GM19468 (cell line): Measurements from ENCODE around the gene GRIK5.
A peak's percentile ranks its signal among the peaks of the same experiment; 100 is the strongest.
"Not testable (repeated sequence)": the region's sequence is repeated elsewhere in the genome, so short reads cannot be mapped to it uniquely, and the experiment has no call there.

Source experiments
- ATAC-seq: cut with Tn5 transposase; IDR thresholded peaks from one replicate; pipeline ENCODE4 v1.9.1; 2021; ENCODE audit warnings: mild to moderate bottlenecking, moderate library complexity, moderate number of reproducible peaks; ENCODE audit not compliant: unreplicated experiment; ENCODE audit errors: extremely low read depth

GRIK5 gene

GRCh38 chr19:42069619-42070351 is at the start of gene GRIK5:
Gene GRIK5, minus strand, starts transcription at chr19:42070206. Its CDS starts 4,436 bp downstream, at chr19:42065770.
- no peak for ATAC-seq

GRCh38 chr19:42117076-42117475 is 47.1 kb upstream of the GRIK5 start:
- ATAC-seq, result no peak

- no peak for ATAC-seq
Observed at GRCh38 chr19:42116308-42117075, 46.5 kb upstream of the GRIK5 start.

GRCh38 chr19:42115705-42116104 is 45.7 kb upstream of the GRIK5 start:
- no peak for ATAC-seq

- ATAC-seq, result no peak
Observed at GRCh38 chr19:42115219-42115618, 45.2 kb upstream of the GRIK5 start.

GRCh38 chr19:42114412-42114811 is 44.4 kb upstream of the GRIK5 start:
- ATAC-seq, result no peak

- no peak for ATAC-seq
Observed at GRCh38 chr19:42113641-42114348, 43.8 kb upstream of the GRIK5 start.

GRCh38 chr19:42111811-42112210 is 41.8 kb upstream of the GRIK5 start:
- ATAC-seq, result no peak

- no peak for ATAC-seq
Observed at GRCh38 chr19:42111384-42111783, 41.4 kb upstream of the GRIK5 start.

GRCh38 chr19:42110658-42111057 is 40.7 kb upstream of the GRIK5 start:
- no peak for ATAC-seq

- ATAC-seq, result no peak
Observed at GRCh38 chr19:42109896-42110295, 39.9 kb upstream of the GRIK5 start.

- ATAC-seq, result peak; percentile 46
Observed at GRCh38 chr19:42108527-42109389, 38.8 kb upstream of the GRIK5 start.

- ATAC-seq, result no peak
Observed at GRCh38 chr19:42105368-42105767, 35.4 kb upstream of the GRIK5 start.

GRCh38 chr19:42102877-42103276 is 32.9 kb upstream of the GRIK5 start:
- ATAC-seq, result no peak

- not testable (repeated sequence) for ATAC-seq
Observed at GRCh38 chr19:42100241-42100640, 30.2 kb upstream of the GRIK5 start.

GRCh38 chr19:42099336-42099925 is 29.4 kb upstream of the GRIK5 start:
- no peak for ATAC-seq

GRCh38 chr19:42098781-42099180 is 28.8 kb upstream of the GRIK5 start:
- no peak for ATAC-seq

GRCh38 chr19:42097461-42097860 is 27.5 kb upstream of the GRIK5 start:
- ATAC-seq, result no peak

- no peak for ATAC-seq
Observed at GRCh38 chr19:42096255-42096837, 26.3 kb upstream of the GRIK5 start.
